ENCODE data around the gene ASXL2.
"Not testable (repeated sequence)": the region's sequence is repeated elsewhere in the genome, so short reads cannot be mapped to it uniquely, and the experiment has no call there.

ASXL2 gene

GRCh38 chr2:25878361-25879132 lies at the start of gene ASXL2:
TSS of gene ASXL2 (minus strand) at chr2:25878487. CDS start at chr2:25878222, 265 bp downstream.
- H3K4me3 ChIP-seq (ENCODE audit: low read length) = peak within 1 kb of the TSS; percentile 80
- TF ChIP-seq ZNF274 (IDR thresholded peaks at IDR 0.05; ENCODE audit: low read depth, low read length) = no peak

GRCh38 chr2:25926984-25927756 lies 48.9 kb upstream of the ASXL2 start:
- no peak for TF ChIP-seq ZNF274 (IDR thresholded peaks at IDR 0.05; ENCODE audit: low read depth, low read length)
- H3K4me3 ChIP-seq (ENCODE audit: low read length) = no peak overlapping the region

- H3K4me3 ChIP-seq (ENCODE audit: low read length) = no peak overlapping the region
These were observed 44.2 kb upstream of the ASXL2 start for GRCh38 chr2:25922501-25922900.

GRCh38 chr2:25920786-25921415 lies 42.6 kb upstream of the ASXL2 start:
- no peak overlapping the region for H3K4me3 ChIP-seq (ENCODE audit: low read length)
- TF ChIP-seq ZNF274 (IDR thresholded peaks at IDR 0.05; ENCODE audit: low read depth, low read length) = no peak

More at GRCh38 chr2:25922501-25922900, 44.2 kb upstream of the ASXL2 start:
- no peak for TF ChIP-seq ZNF274 (IDR thresholded peaks at IDR 0.05; ENCODE audit: low read depth, low read length)

GRCh38 chr2:25920336-25920735 lies 42.0 kb upstream of the ASXL2 start:
- no peak for TF ChIP-seq ZNF274 (IDR thresholded peaks at IDR 0.05; ENCODE audit: low read depth, low read length)
- H3K4me3 ChIP-seq (ENCODE audit: low read length) = no peak overlapping the region

- TF ChIP-seq ZNF274 (IDR thresholded peaks at IDR 0.05; ENCODE audit: low read depth, low read length) = no peak
- no peak overlapping the region for H3K4me3 ChIP-seq (ENCODE audit: low read length)
These were observed 39.5 kb upstream of the ASXL2 start for GRCh38 chr2:25917832-25918231.

GRCh38 chr2:25917411-25917810 lies 39.1 kb upstream of the ASXL2 start:
- not testable (repeated sequence) for H3K4me3 ChIP-seq (ENCODE audit: low read length)

- not testable (repeated sequence) for H3K4me3 ChIP-seq (ENCODE audit: low read length)
These were observed 37.9 kb upstream of the ASXL2 start for GRCh38 chr2:25915944-25916772.

GRCh38 chr2:25915411-25915810 lies 37.1 kb upstream of the ASXL2 start:
- H3K4me3 ChIP-seq (ENCODE audit: low read length) = not testable (repeated sequence)

GRCh38 chr2:25913696-25913973 lies 35.3 kb upstream of the ASXL2 start:
- H3K4me3 ChIP-seq (ENCODE audit: low read length) = not testable (repeated sequence)

- no peak overlapping the region for H3K4me3 ChIP-seq (ENCODE audit: low read length)
- no peak for TF ChIP-seq ZNF274 (IDR thresholded peaks at IDR 0.05; ENCODE audit: low read depth, low read length)
These were observed 34.8 kb upstream of the ASXL2 start for GRCh38 chr2:25912851-25913695.

- H3K4me3 ChIP-seq (ENCODE audit: low read length) = not testable (repeated sequence)
These were observed 31.3 kb upstream of the ASXL2 start for GRCh38 chr2:25909574-25909973.

- TF ChIP-seq ZNF274 (IDR thresholded peaks at IDR 0.05; ENCODE audit: low read depth, low read length) = no peak
These were observed 26.8 kb upstream of the ASXL2 start for GRCh38 chr2:25905126-25905525.

More at GRCh38 chr2:25905126-25905525, 26.8 kb upstream of the ASXL2 start:
- no peak overlapping the region for H3K4me3 ChIP-seq (ENCODE audit: low read length)
